HL-60/S4 treated with phorbol 12-myristate 13-acetate at 8.2 ng/mL for 4 days and 3 days (cell line): ENCODE results near the gene KRT81.
"Not testable (repeated sequence)": the region's sequence is repeated elsewhere in the genome, so short reads cannot be mapped to it uniquely, and the experiment has no call there.

Source experiments
- in situ Hi-C: fragments of 300-500 bp; cut with MboI; formaldehyde crosslinking; loops from 2 replicates; pipeline ENCODE4 v1.15.0; 2022; ENCODE audit warnings: low sequenced_read_pairs

The KRT81 gene

DNA sequence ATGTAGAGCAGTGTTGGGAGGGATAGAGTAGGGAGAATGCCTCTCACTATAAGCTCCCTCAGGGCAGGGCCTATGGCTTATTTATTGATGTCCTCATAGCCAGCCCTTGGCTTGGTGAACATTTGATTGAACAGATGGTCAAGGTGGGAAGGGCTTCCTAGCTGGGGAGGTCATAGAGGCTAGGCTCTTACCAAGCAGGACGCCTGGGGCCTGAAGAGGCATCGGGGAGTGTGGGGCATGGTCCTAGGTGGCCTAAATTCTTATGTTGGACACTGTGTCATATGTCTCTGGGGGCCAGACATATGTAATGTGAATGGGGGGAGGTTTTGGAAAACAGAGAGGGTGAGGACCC, 34.8 kb downstream of the KRT81 start:
- in situ Hi-C loops: no loop called here

- in situ Hi-C loops: no loop called here
Measured at GRCh38 chr12:52255926-52256583, 35.3 kb downstream of the KRT81 start.

GRCh38 chr12:52254965-52255751, 36.2 kb downstream of the KRT81 start:
- in situ Hi-C loops: no loop called here

DNA sequence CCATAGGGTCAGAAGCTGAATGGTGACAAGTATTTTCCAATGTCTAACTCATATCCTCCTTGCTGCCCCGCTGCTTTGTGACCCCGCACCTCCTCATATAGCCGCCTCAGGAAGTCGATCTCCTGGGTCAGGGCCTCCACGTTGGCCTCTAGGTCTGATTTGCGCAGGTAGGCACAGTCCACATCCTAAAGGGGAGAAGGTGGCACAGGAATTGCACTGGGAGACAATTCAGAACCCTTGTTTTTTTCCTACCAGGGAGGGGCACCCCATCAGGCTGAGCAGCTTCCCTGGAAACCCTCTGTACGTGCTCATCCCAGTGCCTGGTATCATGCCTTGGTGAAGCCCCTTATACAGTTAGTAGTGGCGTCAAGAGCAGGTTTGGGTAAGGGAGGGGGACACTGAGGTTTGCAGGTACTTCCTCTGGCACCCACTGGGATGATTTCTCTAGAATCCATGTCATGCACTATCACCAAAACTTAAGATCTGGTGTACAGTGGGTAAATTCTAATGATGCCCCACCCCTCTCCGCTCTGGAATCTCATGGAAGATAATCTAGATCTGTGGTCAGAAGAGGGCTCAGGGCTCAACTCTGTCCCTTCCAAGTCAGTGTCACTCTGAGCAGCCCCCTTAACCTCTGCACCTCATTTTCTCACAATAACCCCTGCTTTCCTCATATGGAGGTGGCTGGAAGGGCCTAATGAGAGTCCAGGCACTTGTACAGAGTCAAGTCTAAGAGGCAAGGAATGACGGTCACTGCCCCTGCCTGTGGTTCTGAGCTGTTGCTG, 37.0 kb downstream of the KRT81 start:
- in situ Hi-C loops: no loop called here

DNA sequence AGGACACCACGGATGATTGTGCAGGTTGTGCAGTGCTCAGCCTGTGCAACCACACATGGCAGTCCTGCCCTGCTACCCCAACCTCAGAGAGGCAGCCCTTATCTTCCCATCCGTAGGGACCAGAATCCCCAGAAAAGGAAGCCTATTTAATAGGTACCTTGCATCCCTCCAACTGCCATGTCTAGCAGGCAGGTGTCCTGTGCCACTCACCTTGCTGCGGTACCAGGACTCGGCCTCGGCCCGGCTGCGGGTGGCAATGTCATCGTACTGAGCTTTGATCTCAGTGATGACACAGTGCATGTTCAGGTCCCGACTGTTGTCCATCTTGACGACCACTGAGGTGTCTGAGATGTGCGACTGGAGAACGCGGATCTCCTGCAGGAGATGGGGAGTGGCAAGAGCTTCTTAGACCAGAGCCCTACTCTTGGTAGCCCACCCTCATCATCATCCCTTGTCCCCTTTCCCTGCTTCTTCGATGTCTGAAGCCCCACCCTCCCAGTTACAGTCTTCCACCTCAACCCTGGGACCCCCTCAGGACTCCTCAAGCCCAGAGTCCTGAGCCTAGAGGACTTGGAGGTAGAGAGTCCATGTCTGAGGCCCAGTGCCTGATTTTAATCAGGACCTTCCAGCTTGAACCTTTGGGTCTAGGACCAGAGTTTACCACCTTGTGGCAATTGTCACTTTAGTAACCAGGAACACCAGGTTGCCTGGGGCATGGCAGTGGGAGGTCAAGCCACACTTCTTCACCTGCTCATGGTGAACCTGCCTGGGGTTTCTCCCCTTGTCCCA, 37.7 kb downstream of the KRT81 start:
- in situ Hi-C loops: no loop called here

DNA sequence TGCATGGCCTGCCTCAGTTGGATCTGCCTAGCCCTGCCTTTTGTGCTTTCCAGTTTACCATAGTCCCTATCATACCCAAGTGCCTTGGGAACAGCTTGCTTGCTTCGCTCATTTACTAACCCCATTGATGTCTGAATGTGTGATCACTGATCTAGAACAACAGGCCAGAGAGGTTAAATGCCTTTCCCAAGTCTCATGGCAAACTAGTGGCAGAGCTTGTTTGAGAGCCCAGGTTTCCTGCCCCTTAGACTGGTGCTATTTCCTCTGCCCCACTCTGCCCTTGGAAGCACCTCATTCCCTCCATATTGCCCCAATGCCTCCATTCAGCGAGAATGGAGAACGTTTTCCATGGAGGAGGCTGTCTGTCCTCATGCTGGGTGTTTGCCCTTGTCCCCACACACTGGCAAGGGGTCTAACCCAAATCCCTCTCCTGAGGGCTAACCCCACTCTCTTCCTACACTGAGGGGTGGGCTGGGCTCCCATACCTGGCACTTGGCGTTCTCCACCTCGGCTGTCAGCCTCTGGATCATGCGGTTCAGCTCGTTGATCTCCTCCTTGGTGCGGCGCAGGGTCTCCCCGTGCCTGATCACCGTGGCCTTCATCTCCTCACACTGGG, 38.5 kb downstream of the KRT81 start:
- in situ Hi-C loops: no loop called here

GRCh38 chr12:52252175-52252615, 39.1 kb downstream of the KRT81 start:
- in situ Hi-C loops: not testable (repeated sequence)

DNA sequence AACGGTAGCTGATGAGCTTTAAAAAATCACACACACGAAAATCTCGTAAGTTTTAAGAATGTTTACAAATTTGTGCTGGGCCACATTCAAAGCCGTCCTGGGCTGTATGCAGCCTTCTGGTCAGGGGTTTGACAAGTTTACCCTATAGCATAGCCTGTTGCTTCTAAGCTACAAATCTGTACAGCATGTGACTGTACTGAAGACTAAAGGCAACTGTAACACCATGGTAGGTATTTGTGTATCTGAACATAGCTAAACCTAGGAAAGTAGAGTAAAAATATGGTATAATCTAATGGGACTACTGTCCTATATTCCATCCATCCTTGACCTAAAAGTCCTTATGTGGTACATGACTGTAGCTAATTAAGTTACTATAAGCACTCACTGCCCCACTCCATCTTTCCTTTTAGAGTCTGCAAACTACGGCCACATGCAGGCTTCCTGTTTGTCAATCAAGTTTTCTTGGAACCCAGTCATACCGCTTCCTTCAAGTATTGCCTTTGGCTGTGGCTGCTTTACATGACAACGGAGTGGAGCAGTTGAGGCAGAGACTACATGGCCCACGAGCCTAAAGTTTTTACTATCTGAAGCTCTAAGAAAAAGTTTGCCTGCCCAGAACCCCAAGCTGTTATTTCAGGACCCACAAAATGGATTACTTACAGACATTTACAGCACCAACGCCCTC, 39.8 kb downstream of the KRT81 start:
- in situ Hi-C loops: no loop called here

DNA sequence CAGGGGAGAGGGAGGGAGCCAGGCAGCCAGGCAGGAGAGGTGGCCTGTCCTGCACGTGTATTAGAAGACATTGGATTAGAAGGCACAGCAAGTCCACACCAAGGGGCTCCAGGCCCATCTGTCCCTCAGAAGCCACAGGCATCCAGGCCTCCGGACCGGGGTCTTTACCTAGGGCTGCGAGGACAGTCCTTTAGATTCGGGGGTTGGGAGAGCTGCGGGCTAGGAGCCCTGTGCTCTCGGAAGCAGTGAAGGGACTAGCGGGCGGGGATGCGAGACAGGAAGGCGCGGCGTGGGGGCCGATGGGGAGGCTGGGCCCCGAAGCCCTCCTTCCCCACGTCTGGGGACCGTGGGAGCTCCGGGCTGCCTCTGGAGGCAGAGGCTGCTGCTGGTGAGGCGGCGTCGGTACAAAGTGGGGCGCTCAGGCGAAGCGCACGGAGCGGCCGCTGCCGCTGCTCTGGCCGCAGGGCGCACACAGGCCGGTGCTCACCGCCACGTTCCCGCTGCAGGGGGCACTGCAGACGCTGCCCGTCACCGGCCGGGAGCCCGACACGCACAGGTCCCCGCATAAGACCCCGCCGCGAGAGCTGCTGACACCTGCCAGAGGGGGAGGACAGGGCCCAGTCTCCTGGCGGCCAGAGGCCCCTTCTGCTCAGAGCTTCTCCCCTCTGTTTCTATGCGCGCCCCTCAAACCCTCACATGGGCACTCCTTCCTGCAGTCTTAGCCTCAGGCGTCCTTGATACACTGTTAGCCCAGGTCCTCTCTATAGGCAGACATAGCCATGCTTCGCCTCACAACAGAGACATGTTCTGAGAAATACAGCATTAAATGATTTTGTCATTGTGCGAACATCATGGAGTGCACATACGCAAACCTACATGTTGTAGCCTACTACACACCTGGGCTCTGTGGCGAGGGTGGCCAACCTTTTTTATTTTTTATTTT, 41.0 kb downstream of the KRT81 start:
- in situ Hi-C loops: no loop called here

- in situ Hi-C loops: no loop called here
Measured at GRCh38 chr12:52249511-52250047, 41.8 kb downstream of the KRT81 start.

DNA sequence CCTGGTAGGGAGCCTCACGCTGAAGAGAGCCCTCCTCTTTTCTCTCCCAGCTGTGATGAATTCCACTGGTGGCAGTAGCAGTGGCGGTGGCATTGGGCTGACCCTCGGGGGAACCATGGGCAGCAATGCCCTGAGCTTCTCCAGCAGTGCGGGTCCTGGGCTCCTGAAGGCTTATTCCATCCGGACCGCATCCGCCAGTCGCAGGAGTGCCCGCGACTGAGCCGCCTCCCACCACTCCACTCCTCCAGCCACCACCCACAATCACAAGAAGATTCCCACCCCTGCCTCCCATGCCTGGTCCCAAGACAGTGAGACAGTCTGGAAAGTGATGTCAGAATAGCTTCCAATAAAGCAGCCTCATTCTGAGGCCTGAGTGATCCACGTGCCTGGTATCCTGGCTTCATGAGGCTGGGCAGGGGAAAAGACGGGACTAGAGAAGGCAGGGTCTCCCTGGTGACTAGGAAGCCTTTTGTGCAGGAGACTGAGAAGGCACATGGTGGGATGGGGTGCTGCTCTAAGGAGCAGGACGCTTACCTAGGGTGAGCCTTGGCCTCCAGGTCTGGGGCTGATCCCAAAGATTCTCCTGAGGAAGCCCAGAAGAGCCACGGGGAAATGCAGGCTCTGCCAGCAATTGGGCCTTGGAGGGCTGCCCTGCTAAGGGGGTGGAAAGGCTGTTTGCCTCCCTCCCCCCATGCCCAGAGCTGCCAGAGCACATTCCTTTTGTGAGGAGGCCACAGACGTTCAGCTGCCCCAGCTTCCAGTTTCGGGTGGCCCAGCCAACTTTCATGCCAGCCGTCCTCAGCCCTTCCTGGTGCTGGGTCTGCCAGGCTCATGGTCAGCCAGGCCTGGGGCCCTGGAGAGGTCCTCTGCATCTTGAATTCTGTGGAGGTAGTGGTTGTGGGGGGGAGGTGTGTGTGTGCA, 42.5 kb downstream of the KRT81 start:
- in situ Hi-C loops: no loop called here

- in situ Hi-C loops: no loop called here
Measured at GRCh38 chr12:52247622-52248540, 43.5 kb downstream of the KRT81 start.

GRCh38 chr12:52246720-52247621, 44.4 kb downstream of the KRT81 start:
- in situ Hi-C loops: no loop called here

GRCh38 chr12:52245962-52246569, 45.3 kb downstream of the KRT81 start:
- in situ Hi-C loops: no loop called here
